ENCODE results near the gene LAMTOR1. TPM values are rescaled to one million over a fixed set of nuclear protein-coding genes. Genes with fewer than 3 reads are reported as not detected.

Gene LAMTOR1
- total RNA-seq, 1 donor from 2014 or later = 65.8 TPM

- Mint-ChIP-seq H3K4me3 (ENCODE audit: unreplicated experiment) (peak overlapping the region; percentile 37), H3K27me3 (ENCODE audit: low read depth, unreplicated experiment) (no peaks in the 10 kb centered on the region), H3K4me1 (ENCODE audit: low read depth, unreplicated experiment) (peaks cover 16% of the 10 kb centered on the region), H3K9me3 (ENCODE audit: unreplicated experiment) (no peaks in the 10 kb centered on the region), H3K27ac (ENCODE audit: unreplicated experiment) (no peak overlapping the region), H3K36me3 (ENCODE audit: low read depth, unreplicated experiment) (peaks cover 2% of the 10 kb centered on the region)
- H3K4me2 ChIP-seq (ENCODE audit: low read length) = peak overlapping the region; percentile 95
- H3K4me1 ChIP-seq (ENCODE audit: insufficient read depth, low read length) = peaks cover 23% of the 10 kb centered on the region
- H3K27me3 ChIP-seq (ENCODE audit: insufficient read depth, low read length) = no peaks in the 10 kb centered on the region
- peak overlapping the region; percentile 49 for H2AFZ ChIP-seq (ENCODE audit: low read depth, low read length)
- H3K4me3 ChIP-seq (ENCODE audit: insufficient read depth, low read depth, low read length) = peak overlapping the region; percentile 93
- H4K20me1 ChIP-seq (ENCODE audit: insufficient read depth, low read length) = no peaks in the 10 kb centered on the region
- DNase-seq (ENCODE audit: low read depth) (peak; percentile 50), FAIRE-seq (no peak)
- no peaks in the 10 kb centered on the region for H3K9me3 ChIP-seq (ENCODE audit: insufficient read depth, low read depth, low read length)
- H3K9ac ChIP-seq (ENCODE audit: low read length) = peak overlapping the region; percentile 85
- H3K36me3 ChIP-seq (ENCODE audit: insufficient read depth, low read length) = no peaks in the 10 kb centered on the region
- peaks cover 63% of the 10 kb centered on the region for H3K79me2 ChIP-seq (ENCODE audit: insufficient read depth, low read length)
- peak overlapping the region; percentile 29 for H3K27ac ChIP-seq (ENCODE audit: low read depth, low read length)
- TF ChIP-seq CTCF (IDR thresholded peaks at IDR 0.05; ENCODE audit: insufficient read depth, low read depth, low read length) = no peak
- TF ChIP-seq EZH2 (IDR thresholded peaks at IDR 0.05; ENCODE audit: insufficient read depth, low read length) = no peak
Measured at GRCh38 chr11:72078477-72078876, 24.6 kb downstream of the LAMTOR1 start.

- no peaks in the 10 kb centered on the region for H3K27me3 ChIP-seq (ENCODE audit: insufficient read depth, low read length)
- H3K27ac Mint-ChIP-seq (ENCODE audit: unreplicated experiment) = peak overlapping the region; percentile 73
- H3K79me2 ChIP-seq (ENCODE audit: insufficient read depth, low read length) = peaks cover 87% of the 10 kb centered on the region
- H3K27ac ChIP-seq (ENCODE audit: low read depth, low read length) = no peak overlapping the region
- DNase-seq (ENCODE audit: low read depth) (no peak), FAIRE-seq (no peak)
- H3K4me1 Mint-ChIP-seq (ENCODE audit: low read depth, unreplicated experiment) = peaks cover 38% of the 10 kb centered on the region
- no peak overlapping the region for H2AFZ ChIP-seq (ENCODE audit: low read depth, low read length)
- no peaks in the 10 kb centered on the region for H3K9me3 ChIP-seq (ENCODE audit: insufficient read depth, low read depth, low read length)
- no peak overlapping the region for H3K9ac ChIP-seq (ENCODE audit: low read length)
- H3K9me3 Mint-ChIP-seq (ENCODE audit: unreplicated experiment) = no peaks in the 10 kb centered on the region
- H3K4me3 Mint-ChIP-seq (ENCODE audit: unreplicated experiment) = no peak overlapping the region
- no peaks in the 10 kb centered on the region for H3K27me3 Mint-ChIP-seq (ENCODE audit: low read depth, unreplicated experiment)
- no peaks in the 10 kb centered on the region for H3K36me3 ChIP-seq (ENCODE audit: insufficient read depth, low read length)
- peaks cover 33% of the 10 kb centered on the region for H3K4me1 ChIP-seq (ENCODE audit: insufficient read depth, low read length)
- no peak overlapping the region for H3K4me3 ChIP-seq (ENCODE audit: insufficient read depth, low read depth, low read length)
- peaks cover 2% of the 10 kb centered on the region for H3K36me3 Mint-ChIP-seq (ENCODE audit: low read depth, unreplicated experiment)
- H3K4me2 ChIP-seq (ENCODE audit: low read length) = no peak overlapping the region
- TF ChIP-seq EZH2 (IDR thresholded peaks at IDR 0.05; ENCODE audit: insufficient read depth, low read length) (no peak), CTCF (IDR thresholded peaks at IDR 0.05; ENCODE audit: insufficient read depth, low read depth, low read length) (no peak)
- no peaks in the 10 kb centered on the region for H4K20me1 ChIP-seq (ENCODE audit: insufficient read depth, low read length)
Measured at GRCh38 chr11:72075756-72076155, 27.3 kb downstream of the LAMTOR1 start.

GRCh38 chr11:72075109-72075508, 28.0 kb downstream of the LAMTOR1 start:
- no peak overlapping the region for H3K27ac ChIP-seq (ENCODE audit: low read depth, low read length)
- H3K9me3 ChIP-seq (ENCODE audit: insufficient read depth, low read depth, low read length) = no peaks in the 10 kb centered on the region
- Mint-ChIP-seq H3K27me3 (ENCODE audit: low read depth, unreplicated experiment) (no peaks in the 10 kb centered on the region), H3K9me3 (ENCODE audit: unreplicated experiment) (no peaks in the 10 kb centered on the region), H3K4me3 (ENCODE audit: unreplicated experiment) (no peak overlapping the region), H3K36me3 (ENCODE audit: low read depth, unreplicated experiment) (peaks cover 2% of the 10 kb centered on the region), H3K4me1 (ENCODE audit: low read depth, unreplicated experiment) (peaks cover 44% of the 10 kb centered on the region), H3K27ac (ENCODE audit: unreplicated experiment) (peak overlapping the region; percentile 55)
- H3K79me2 ChIP-seq (ENCODE audit: insufficient read depth, low read length) = peaks cover 92% of the 10 kb centered on the region
- DNase-seq (ENCODE audit: low read depth) (no peak), FAIRE-seq (no peak)
- no peak overlapping the region for H3K9ac ChIP-seq (ENCODE audit: low read length)
- no peaks in the 10 kb centered on the region for H3K36me3 ChIP-seq (ENCODE audit: insufficient read depth, low read length)
- no peaks in the 10 kb centered on the region for H4K20me1 ChIP-seq (ENCODE audit: insufficient read depth, low read length)
- peaks cover 39% of the 10 kb centered on the region for H3K4me1 ChIP-seq (ENCODE audit: insufficient read depth, low read length)
- no peak overlapping the region for H2AFZ ChIP-seq (ENCODE audit: low read depth, low read length)
- no peak overlapping the region for H3K4me2 ChIP-seq (ENCODE audit: low read length)
- no peak overlapping the region for H3K4me3 ChIP-seq (ENCODE audit: insufficient read depth, low read depth, low read length)
- no peak for TF ChIP-seq EZH2 (IDR thresholded peaks at IDR 0.05; ENCODE audit: insufficient read depth, low read length)
- TF ChIP-seq CTCF (IDR thresholded peaks at IDR 0.05; ENCODE audit: insufficient read depth, low read depth, low read length) = no peak
- no peaks in the 10 kb centered on the region for H3K27me3 ChIP-seq (ENCODE audit: insufficient read depth, low read length)
